Measurements from ENCODE around the gene MYCBPAP.

Gene MYCBPAP

GRCh38 chr17:50507871-50508572 lies at the start of gene MYCBPAP:
TSS of gene MYCBPAP (plus strand) at chr17:50508439. CDS start at chr17:50508675, 236 bp downstream.
- no peak for DNase-seq

- DNase-seq: no peak
Observed at GRCh38 chr17:50458701-50459676, 49.2 kb upstream of the MYCBPAP start.

GRCh38 chr17:50459756-50460155 lies 48.5 kb upstream of the MYCBPAP start:
- no peak for DNase-seq

DNA sequence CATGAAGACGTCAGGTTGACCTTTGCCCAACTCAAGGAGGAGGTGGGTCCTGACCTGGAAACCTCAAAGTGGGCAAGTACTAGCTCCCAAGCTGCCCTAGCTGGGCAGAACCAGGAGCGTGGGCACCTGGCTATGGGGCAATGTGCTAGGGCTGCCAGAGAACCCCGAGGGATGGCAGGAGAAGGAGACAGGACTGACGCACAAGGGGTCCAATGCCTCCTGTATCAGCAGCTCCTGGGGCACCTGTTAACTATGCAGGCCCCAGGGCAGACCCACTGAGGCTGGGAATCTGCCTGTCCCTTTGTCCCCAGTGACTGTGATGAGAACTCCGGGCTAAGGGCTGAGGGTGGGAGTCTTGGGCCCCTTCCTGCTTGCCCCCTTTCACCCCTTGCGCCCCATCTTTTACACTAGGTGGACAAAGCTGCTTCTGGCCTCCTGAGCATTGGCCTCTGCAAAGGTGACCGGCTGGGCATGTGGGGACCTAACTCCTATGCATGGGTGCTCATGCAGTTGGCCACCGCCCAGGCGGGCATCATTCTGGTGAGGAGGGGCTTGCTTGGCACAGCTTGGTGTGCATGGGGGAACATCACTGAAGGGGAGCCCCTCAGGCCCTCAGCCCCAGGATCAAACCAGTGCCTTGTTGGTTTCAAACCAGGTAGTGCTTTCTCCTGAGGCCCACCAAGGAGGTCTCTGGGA lies 47.3 kb upstream of the MYCBPAP start:
- DNase-seq: no peak

GRCh38 chr17:50461550-50462132 lies 46.6 kb upstream of the MYCBPAP start:
- no peak for DNase-seq

- DNase-seq: no peak
Observed at GRCh38 chr17:50462446-50462845, 45.8 kb upstream of the MYCBPAP start.

DNA sequence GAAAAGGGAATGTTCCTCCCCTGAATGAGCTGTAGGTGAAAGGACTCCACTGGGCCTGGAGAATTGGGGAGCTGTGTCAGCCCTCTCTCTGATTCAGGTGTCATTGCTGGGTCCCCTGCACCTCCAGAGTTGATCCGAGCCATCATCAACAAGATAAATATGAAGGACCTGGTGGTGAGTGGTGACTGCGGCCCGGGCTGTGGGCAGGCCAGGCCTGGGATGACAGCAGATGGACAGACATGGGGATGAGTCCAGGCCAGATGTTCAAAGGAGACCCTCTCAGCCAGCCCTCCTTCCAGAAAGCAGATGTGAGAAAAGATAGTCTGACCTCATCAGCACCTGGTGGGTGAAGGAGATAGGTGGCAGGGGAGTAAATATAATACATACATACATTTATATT lies 44.1 kb upstream of the MYCBPAP start:
- DNase-seq: no peak

DNA sequence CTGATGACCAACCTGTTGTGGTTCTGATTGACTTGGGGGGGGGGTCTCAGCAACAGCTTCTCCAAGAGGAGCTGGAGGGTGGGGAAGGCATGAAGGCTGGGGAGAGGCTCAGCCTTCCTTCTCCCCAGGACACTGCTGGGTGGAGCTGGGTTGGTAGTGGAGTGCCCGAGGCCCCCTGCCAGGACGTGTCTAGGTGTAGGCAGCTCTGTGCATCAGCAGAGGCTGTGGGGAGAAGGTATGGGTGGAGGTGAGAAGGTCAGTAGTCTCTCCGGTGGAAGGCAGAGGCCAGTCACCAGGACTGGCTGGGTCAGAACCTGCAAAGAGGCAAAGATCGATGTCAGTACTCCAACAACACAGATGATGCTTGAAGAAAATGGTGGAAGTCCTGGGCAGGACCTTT lies 43.5 kb upstream of the MYCBPAP start:
- no peak for DNase-seq

GRCh38 chr17:50465171-50465570 lies 43.1 kb upstream of the MYCBPAP start:
- DNase-seq: no peak

DNA sequence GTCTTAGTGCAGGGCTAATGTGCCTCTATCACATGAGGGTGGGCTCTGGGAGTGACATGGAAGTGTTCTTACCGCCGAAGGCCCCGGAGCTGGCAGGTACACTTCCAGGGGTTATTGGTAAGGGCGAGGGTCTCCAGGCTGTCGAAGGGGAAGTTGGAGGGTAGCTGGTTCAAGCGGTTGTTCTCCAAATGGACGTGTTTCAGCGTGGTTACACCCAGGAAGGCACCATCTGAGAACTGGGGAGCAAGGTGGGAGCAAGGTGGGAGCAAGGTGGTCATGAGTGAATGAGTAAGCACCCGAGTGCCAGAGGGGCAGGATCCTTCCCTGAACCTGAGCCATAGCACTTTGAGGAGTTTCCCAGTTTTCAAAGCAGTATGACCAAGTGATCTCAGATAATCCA lies 42.6 kb upstream of the MYCBPAP start:
- no peak for DNase-seq

GRCh38 chr17:50466371-50467113 lies 41.7 kb upstream of the MYCBPAP start:
- no peak for DNase-seq

DNA sequence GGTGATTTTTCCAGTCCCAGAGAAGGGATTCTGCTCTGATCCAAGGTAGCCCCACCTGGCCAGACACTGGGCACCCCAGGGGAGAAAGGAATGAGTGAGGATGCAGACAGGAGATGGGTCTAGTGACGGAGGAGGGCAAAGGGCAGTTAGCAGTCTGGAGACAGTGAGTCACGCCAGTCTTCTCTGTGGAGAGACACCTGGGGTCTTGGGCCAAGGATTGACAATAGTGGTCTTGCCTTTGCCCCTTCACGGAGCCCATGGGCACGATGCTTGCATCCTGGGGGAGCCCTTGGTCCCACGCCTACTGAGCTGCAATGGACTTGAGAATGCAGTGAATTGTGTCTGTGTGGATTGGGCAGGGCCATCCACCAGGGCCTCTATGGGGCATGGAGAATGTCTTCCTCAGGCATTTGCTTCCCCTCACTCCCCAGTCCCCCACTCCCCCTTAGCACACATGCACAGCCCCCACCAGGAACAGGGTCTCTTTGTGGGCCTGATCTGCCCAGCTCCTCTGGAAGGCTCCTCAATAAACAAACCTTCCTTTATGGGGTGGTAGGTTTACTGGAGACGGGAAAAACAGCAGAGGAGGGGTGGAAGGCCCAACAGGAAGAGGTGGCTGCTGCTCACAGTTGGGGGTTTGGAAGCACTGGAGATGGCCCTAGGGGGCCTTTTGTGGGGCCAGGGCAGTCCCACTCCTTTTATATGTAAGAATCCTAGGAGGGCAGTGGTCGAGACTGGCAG lies 41.0 kb upstream of the MYCBPAP start:
- no peak for DNase-seq

- no peak for DNase-seq
Observed at GRCh38 chr17:50467855-50468303, 40.4 kb upstream of the MYCBPAP start.

DNA sequence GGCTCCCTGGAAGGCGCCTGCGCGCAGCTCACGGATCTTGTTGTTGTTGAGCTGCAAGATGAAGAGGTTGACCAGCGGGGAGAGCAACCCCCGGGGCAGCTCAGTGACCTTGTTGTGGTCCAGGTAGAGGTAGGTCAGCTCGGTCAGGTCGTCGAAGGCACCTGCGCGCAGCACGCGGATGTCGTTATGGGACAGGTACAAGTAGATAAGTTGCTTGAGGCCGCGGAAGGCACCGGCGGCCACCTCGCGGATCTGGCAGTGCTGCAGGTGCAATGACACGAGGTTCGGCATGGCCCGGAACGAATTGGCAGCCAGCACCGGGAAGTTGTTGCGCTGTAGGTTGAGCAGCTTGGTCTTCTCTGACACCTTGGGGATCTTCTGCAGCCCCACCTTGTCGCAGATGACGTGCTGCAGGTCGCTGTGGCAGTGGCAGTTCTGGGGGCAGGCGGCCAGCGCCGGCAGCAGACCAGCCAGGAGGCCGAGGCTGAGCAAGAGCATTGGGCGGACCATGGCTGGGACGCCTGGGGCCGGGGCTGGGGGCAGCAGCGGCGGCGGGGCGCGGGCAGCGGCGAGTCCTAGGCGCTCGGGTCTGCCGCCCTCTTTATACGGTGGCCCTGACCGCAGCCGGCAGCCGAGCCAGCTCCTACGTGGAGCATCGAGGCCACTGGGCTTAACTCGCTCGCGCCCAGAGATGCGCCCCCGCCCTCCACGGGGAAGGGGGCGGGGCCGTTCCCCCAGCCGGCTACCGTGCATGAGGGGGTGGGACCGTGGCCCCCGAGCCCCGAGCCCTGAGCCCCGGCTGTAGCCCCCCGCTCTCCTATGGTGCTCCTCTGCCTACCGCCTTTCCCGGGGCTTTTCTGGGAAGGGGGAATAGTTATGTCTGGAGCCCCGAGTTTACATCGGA lies 39.7 kb upstream of the MYCBPAP start, which contains the start of gene CHAD:
Gene CHAD (minus strand): TSS at position 577 of the 904 bp plus-strand sequence. CDS start 67 bp downstream, at position 510.
- DNase-seq: no peak

DNA sequence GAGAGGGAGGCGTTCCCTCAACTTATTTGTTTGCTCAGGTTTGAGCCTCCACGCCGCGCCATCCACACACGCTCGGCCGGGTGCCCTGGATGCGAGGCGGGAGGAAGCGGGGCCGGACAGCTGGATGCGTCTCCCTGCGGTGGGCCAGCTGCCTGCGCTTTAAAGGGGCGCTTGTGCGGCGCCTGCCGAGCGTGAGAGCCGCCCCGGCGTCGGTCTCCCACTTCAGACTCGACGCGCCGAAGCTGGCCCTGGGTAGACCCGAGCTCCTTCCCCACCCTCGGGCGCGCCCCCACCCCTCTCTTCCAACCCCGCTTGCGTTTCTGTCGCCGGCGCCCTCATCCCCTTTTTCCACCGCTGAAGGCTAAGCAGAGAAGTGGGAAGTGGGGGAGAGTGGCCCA lies 39.0 kb upstream of the MYCBPAP start:
- no peak for DNase-seq

- no peak for DNase-seq
Observed at GRCh38 chr17:50469671-50470305, 38.5 kb upstream of the MYCBPAP start.

DNA sequence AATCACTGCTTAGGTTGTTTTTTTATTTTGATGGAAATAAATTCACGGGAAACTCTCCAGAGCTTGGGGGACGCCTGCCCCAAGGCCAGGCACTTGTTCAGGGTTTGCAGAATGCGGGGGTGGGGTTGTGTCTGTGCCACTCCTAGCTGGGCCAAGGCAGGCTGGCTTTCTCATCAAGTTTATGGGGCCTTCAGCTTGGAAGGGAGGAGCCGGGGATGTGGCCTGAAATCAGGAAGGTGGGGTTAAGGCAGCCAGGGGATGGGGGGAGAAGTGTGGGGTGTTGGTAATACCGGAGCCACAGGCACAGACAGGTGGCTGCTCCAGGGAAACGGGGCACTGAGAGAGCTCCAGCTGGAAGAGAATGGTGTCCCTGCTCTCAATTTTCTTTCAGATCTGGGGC lies 37.8 kb upstream of the MYCBPAP start:
- DNase-seq: no peak

GRCh38 chr17:50471009-50471905 lies 37.0 kb upstream of the MYCBPAP start:
- no peak for DNase-seq

DNA sequence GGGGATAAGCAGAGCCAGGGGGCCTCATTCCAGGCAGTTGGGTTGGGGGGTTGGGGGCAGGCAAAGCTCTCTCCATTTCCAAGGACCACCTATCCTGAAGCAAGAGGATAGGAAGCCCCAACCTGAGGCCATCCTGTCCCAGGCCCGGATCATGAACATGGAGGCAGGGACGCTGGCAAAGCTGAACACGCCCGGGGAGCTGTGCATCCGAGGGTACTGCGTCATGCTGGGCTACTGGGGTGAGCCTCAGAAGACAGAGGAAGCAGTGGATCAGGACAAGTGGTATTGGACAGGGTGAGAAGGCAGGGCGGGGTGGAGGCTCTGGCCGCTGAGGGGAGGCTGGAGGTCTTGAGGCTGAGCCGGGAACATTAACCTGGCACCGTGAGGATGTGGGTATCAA lies 36.0 kb upstream of the MYCBPAP start:
- DNase-seq: no peak

Measured in NCI-H2081 treated with DMSO at 0.1 percent for 48 hours (cell line).